Measurements from ENCODE around the gene RAB11B. TPM values are rescaled to one million over a fixed set of nuclear protein-coding genes. Genes with fewer than 3 reads are reported as not detected.

RAB11B gene
- total and polyA plus RNA-seq, 4 donors, result 27.3 to 91.2 (median 45.0) TPM

- no peak for TF ChIP-seq ZBTB33 (IDR thresholded peaks at IDR 0.05)
- TF ChIP-seq FOXA2 (IDR thresholded peaks at IDR 0.05), result no peak
- TF ChIP-seq TAF1 (conservative IDR thresholded peaks at IDR 0.05), result no peak
- no peak for TF ChIP-seq HNF4A (conservative IDR thresholded peaks at IDR 0.05)
Observed at GRCh38 chr19:8453616-8454015, 63.5 kb downstream of the RAB11B start (continued).

Small RNAs within 50 kb of the gene (small RNA-seq; reads per million reads assigned to genes)
- gene MIR4999, result 0.09 reads per million

Other genes starting within 250 kb of the RAB11B start
- under 1 TPM; under 0.01 to 0.61 TPM for gene FBN3, start 240.8 kb upstream of the RAB11B start, total RNA-seq
- gene FBN3, start 240.8 kb upstream of the RAB11B start, polyA plus RNA-seq, result under 1 TPM in 1 of 2 donors, not detected in 1; 0.08 TPM
- 10 to 100 TPM; 55.6 to 65.1 TPM for gene CERS4, start 181.0 kb upstream of the RAB11B start, total RNA-seq
- 10 to 100 TPM; 42.7 to 57.2 TPM for gene CERS4, start 181.0 kb upstream of the RAB11B start, polyA plus RNA-seq
- gene CD320, start 82.0 kb upstream of the RAB11B start, total RNA-seq, result 10 to 100 TPM in 1 of 2 donors, 1 to 10 TPM in 1; 6.7 to 10.9 TPM
- 10 to 100 TPM; 14.3 to 18.0 TPM for gene CD320, start 82.0 kb upstream of the RAB11B start, polyA plus RNA-seq
- 10 to 100 TPM; 19.6 to 26.1 TPM for gene NDUFA7, start 69.0 kb upstream of the RAB11B start, total RNA-seq
- gene NDUFA7, start 69.0 kb upstream of the RAB11B start, polyA plus RNA-seq, result 100 to 1,000 TPM in 1 of 2 donors, 10 to 100 TPM in 1; 85.2 to 101 TPM
- gene RPS28, start 68.9 kb upstream of the RAB11B start, total RNA-seq, result 100 to 1,000 TPM in 1 of 2 donors, 10 to 100 TPM in 1; 74.7 to 205 TPM
- gene RPS28, start 68.9 kb upstream of the RAB11B start, polyA plus RNA-seq, result 100 to 1,000 TPM; 324 to 467 TPM
- gene KANK3, start 47.1 kb upstream of the RAB11B start, total RNA-seq, result 1 to 10 TPM; 3.3 to 4.5 TPM
- 1 to 10 TPM in 1 of 2 donors, under 1 TPM in 1; 0.44 to 3.6 TPM for gene KANK3, start 47.1 kb upstream of the RAB11B start, polyA plus RNA-seq
- gene ANGPTL4, start 26.2 kb upstream of the RAB11B start, total RNA-seq, result 100 to 1,000 TPM in 1 of 2 donors, under 1 TPM in 1; 0.65 to 144 TPM
- gene ANGPTL4, start 26.2 kb upstream of the RAB11B start, polyA plus RNA-seq, result 100 to 1,000 TPM in 1 of 2 donors, 10 to 100 TPM in 1; 25.2 to 118 TPM
- 10 to 100 TPM; 78.6 to 89.5 TPM for gene MARCHF2, start 22.9 kb downstream of the RAB11B start, total RNA-seq
- gene MARCHF2, start 22.9 kb downstream of the RAB11B start, polyA plus RNA-seq, result 10 to 100 TPM; 21.6 to 39.1 TPM
- gene HNRNPM, start 54.6 kb downstream of the RAB11B start, total RNA-seq, result 10 to 100 TPM; 66.3 to 75.1 TPM
- 10 to 100 TPM; 39.4 to 86.9 TPM for gene HNRNPM, start 54.6 kb downstream of the RAB11B start, polyA plus RNA-seq
- gene PRAM1, start 112.3 kb downstream of the RAB11B start, total RNA-seq, result 1 to 10 TPM in 1 of 2 donors, under 1 TPM in 1; 0.84 to 1.8 TPM
- under 1 TPM; 0.75 to 0.77 TPM for gene PRAM1, start 112.3 kb downstream of the RAB11B start, polyA plus RNA-seq
- 10 to 100 TPM in 1 of 2 donors, 1 to 10 TPM in 1; 3.5 to 10.3 TPM for gene ZNF414, start 123.8 kb downstream of the RAB11B start, total RNA-seq
- gene ZNF414, start 123.8 kb downstream of the RAB11B start, polyA plus RNA-seq, result 10 to 100 TPM in 1 of 2 donors, 1 to 10 TPM in 1; 4.1 to 16.0 TPM
- 10 to 100 TPM; 17.9 to 20.4 TPM for gene MYO1F, start 187.1 kb downstream of the RAB11B start, total RNA-seq
- 1 to 10 TPM; 6.1 to 6.2 TPM for gene MYO1F, start 187.1 kb downstream of the RAB11B start, polyA plus RNA-seq
- gene ADAMTS10, start 220.4 kb downstream of the RAB11B start, total RNA-seq, result 10 to 100 TPM in 1 of 2 donors, 1 to 10 TPM in 1; 4.7 to 10.1 TPM
- gene ADAMTS10, start 220.4 kb downstream of the RAB11B start, polyA plus RNA-seq, result 1 to 10 TPM; 1.2 to 2.6 TPM
- gene NFILZ, start 240.3 kb downstream of the RAB11B start, total RNA-seq, result not detected
- gene NFILZ, start 240.3 kb downstream of the RAB11B start, polyA plus RNA-seq, result not detected